GM12864 (cell line): ENCODE data around the gene CD320.

Source experiments
- DNase-seq: peaks from one replicate; pipeline ENCODE4 v3.0.0-alpha.2; 2011; ENCODE audit warnings: low read depth
- H3K4me3 ChIP-seq: 2 replicates; pipeline ENCODE4 v1.5.1; 2011; ENCODE audit warnings: mild to moderate bottlenecking, low read depth, low read length, control low read depth
- TF ChIP-seq, protein P1 (sequence below): IDR thresholded peaks from 2 replicates; pipeline ENCODE4 v1.5.1; 2011; ENCODE audit warnings: low read depth, mild to moderate bottlenecking, moderate library complexity, low read length, control low read depth, inconsistent platforms; ENCODE audit errors: missing control alignments

The CD320 gene

GRCh38 chr19:8255426-8256125 is 52.6 kb downstream of the CD320 start:
- DNase-seq: no peak
- no peak overlapping the region for H3K4me3 ChIP-seq
- TF ChIP-seq, protein P1, sequence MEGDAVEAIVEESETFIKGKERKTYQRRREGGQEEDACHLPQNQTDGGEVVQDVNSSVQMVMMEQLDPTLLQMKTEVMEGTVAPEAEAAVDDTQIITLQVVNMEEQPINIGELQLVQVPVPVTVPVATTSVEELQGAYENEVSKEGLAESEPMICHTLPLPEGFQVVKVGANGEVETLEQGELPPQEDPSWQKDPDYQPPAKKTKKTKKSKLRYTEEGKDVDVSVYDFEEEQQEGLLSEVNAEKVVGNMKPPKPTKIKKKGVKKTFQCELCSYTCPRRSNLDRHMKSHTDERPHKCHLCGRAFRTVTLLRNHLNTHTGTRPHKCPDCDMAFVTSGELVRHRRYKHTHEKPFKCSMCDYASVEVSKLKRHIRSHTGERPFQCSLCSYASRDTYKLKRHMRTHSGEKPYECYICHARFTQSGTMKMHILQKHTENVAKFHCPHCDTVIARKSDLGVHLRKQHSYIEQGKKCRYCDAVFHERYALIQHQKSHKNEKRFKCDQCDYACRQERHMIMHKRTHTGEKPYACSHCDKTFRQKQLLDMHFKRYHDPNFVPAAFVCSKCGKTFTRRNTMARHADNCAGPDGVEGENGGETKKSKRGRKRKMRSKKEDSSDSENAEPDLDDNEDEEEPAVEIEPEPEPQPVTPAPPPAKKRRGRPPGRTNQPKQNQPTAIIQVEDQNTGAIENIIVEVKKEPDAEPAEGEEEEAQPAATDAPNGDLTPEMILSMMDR: no peak

- TF ChIP-seq, protein P1: no peak
- H3K4me3 ChIP-seq: no peak overlapping the region
- DNase-seq: no peak
Observed at GRCh38 chr19:8254286-8255001, 53.7 kb downstream of the CD320 start.

DNA sequence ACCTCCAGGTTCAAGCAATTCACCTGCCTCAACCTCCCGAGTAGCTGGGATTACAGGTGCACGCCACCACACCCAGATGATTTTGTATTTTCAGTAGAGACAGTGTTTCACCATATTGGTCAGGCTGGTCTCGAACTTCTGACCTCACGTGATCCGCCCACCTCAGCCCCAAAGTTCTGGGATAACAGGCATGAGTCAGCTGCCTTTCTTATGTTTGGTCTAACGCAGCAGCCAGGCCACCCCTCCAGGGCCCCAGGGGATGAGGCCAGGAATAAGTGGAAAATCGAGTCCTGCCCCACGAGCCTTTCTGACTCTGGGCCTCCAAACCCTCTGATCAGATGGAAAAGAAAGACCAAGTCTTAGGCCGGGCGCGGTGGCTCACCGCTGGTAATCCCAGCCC is 54.5 kb downstream of the CD320 start:
- DNase-seq: no peak
- H3K4me3 ChIP-seq: no peak overlapping the region
- TF ChIP-seq, protein P1: no peak

DNA sequence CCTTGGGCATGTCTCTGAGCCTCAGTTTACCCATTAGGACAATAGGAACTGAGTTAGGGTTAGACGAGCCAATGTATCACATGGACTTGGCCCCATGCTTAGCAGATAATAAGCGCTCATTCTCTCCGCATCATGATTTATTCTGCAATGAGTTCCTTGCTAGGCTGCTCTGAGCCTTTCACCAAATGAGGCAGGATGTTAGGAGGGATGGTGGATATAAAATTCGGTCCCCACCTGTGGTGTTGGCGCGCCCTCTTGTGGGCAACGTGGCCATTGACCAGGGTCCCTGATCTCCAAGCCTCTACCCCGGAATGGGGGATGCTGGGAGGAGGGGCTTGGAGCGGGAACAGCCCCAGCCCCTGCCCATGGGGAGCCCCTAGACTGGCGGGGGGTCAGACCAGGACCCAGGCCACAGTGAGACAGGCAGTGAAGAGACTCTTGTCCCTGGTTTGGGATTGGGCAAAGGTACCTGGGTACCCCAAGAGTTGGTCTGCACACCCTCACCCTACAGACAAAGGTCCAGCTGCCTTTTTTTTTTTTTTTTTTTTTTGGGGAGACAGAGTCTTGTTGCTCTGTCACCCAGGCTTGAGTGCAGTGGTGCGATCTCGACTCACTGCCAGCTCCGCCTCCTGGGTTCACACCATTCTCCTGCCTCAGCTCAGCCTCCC is 55.1 kb downstream of the CD320 start:
- DNase-seq: peak; percentile 29
- TF ChIP-seq, protein P1: peak; percentile 88
- H3K4me3 ChIP-seq: no peak overlapping the region
